ENCODE measurements around the gene EPB41L2.

EPB41L2 gene

DNA sequence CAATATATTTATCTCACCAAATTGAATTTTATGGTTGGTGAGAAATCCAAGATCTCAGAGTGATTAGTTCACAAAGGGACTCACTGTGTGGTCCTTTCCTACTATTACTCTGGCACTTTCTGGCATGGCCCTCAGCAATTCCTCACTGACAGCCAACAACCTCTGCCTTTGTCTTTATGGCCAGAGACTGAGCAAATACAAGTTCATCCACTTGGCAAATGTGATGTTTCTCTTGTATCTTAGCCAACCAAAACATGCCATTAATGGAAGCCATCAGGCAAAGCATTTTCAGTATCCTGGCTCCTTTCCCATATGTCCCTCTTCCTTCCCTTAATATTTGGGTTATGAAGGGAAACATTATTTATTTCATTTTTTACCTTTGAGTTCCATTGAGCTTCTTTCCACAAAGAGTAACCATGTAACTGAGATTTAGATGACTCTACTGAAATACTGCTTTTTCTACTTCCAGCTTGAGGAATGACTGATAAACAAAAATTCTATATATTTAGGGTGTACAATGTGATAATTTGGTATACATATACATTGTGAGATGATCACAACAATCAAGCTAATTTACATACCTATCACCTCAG lies 266.6 kb downstream of the EPB41L2 start:
- no peak for DNase-seq (ENCODE audit: low read depth)

DNA sequence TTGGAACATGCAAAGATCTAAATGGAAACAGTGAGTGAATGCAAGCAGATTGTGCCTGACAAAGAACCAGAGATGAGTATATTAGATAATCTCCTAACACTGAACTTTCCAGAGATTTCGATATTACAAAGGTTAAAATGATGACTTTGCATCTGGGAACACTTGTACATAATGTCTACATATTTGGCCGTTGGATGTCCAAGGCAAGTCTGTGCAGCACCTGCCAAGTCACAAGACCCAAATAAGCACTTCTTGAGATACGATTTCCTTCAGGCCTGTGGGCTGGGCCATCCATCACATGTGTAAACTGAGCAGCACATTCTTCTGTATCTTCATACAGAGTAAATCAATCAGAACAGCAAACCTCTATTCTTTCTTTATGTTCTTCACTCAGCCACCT lies 268.3 kb downstream of the EPB41L2 start:
- no peak for DNase-seq (ENCODE audit: low read depth)

DNA sequence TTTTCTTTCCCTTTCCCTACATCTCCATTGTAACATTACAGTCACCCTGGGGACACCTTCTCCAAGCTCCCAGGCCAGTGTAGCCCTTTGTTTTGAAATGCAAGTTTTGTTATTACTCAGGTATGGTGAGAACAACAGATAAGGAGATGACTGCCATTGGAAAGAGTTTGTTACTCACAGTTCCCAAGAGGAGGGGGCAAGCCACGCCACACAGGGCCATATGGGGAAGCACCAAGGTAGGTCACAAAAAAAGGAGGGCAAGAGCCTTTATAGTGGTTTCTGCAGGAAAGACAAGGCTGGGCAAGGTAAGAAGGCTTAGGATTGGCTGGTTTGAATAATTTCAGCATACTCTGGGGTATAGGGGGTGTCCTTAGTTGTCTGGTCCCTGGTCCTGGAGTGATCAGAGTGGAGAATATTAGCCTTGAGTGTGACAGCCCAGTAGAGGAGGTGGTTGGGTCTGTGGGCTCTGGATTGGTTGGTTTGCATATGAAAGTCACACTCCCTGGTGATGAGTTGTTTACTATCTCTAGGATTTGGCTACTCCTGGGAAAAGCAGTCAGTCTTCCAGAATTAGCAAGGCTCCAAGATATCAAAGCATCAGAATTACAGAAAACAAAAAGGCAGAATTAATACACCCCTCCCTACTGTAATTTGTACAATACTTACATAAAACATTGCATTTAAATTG lies 268.9 kb downstream of the EPB41L2 start:
- DNase-seq (ENCODE audit: low read depth), result no peak

Data from ELR (cell line).